Measurements from ENCODE around the gene COL4A1. TPM values are rescaled to one million over a fixed set of nuclear protein-coding genes. Genes with fewer than 3 reads are reported as not detected.

COL4A1 gene
- total RNA-seq, 2 experiments from 2014 or later: 0.08 to 0.16 TPM

GRCh38 chr13:110233951-110234280, 73.0 kb downstream of the COL4A1 start:
- no peaks in the 10 kb centered on the region for H3K36me3 Mint-ChIP-seq (ENCODE audit: low read depth)
- no peak overlapping the region for H3K4me3 Mint-ChIP-seq
- H3K4me1 Mint-ChIP-seq (ENCODE audit: low read depth): no peaks in the 10 kb centered on the region
- ATAC-seq (ENCODE audit: poor library complexity) (no peak), DNase-seq (no peak)
- H3K27me3 Mint-ChIP-seq: peaks cover 55% of the 10 kb centered on the region
- H3K27ac ChIP-seq (ENCODE audit: low read depth in 1 of 2, low read length in 2 of 2): no peak overlapping the region
- intact Hi-C loops (cut with DNase I, micrococcal nuclease): no loop called here
- ChIA-PET POLR2A (no interaction called here), CTCF (no interaction called here)
- H3K9me3 Mint-ChIP-seq: no peaks in the 10 kb centered on the region
- H3K9me3 ChIP-seq (ENCODE audit: control insufficient read depth in 1 of 2, insufficient read depth in 1 of 2, low read length in 2 of 2): no peaks in the 10 kb centered on the region
- H3K27ac Mint-ChIP-seq: no peak overlapping the region
- no peak overlapping the region for H3K4me3 ChIP-seq (ENCODE audit: low read length)
- H3K4me1 ChIP-seq (ENCODE audit: insufficient read depth, low read length): no peaks in the 10 kb centered on the region
- H3K36me3 ChIP-seq (ENCODE audit: insufficient read depth, low read length): no peaks in the 10 kb centered on the region
- H3K27me3 ChIP-seq (ENCODE audit: control insufficient read depth in 1 of 2, insufficient read depth in 2 of 2, low read length in 2 of 2): peaks cover 7 to 19% of the 10 kb centered on the region in 2 experiments
- no peak for TF ChIP-seq CTCF (IDR thresholded peaks at IDR 0.05)

GRCh38 chr13:110233181-110233950, 73.6 kb downstream of the COL4A1 start:
- Mint-ChIP-seq H3K4me1 (ENCODE audit: low read depth) (no peaks in the 10 kb centered on the region), H3K9me3 (no peaks in the 10 kb centered on the region), H3K36me3 (ENCODE audit: low read depth) (no peaks in the 10 kb centered on the region), H3K27ac (no peak overlapping the region), H3K27me3 (peaks cover 51% of the 10 kb centered on the region), H3K4me3 (no peak overlapping the region)
- H3K36me3 ChIP-seq (ENCODE audit: insufficient read depth, low read length): no peaks in the 10 kb centered on the region
- intact Hi-C loops (cut with DNase I, micrococcal nuclease): no loop called here
- H3K4me1 ChIP-seq (ENCODE audit: insufficient read depth, low read length): no peaks in the 10 kb centered on the region
- ChIA-PET CTCF (no interaction called here), POLR2A (no interaction called here)
- DNase-seq (no peak), ATAC-seq (ENCODE audit: poor library complexity) (no peak)
- no peak for TF ChIP-seq CTCF (IDR thresholded peaks at IDR 0.05)
- no peak overlapping the region for H3K27ac ChIP-seq (ENCODE audit: low read depth in 1 of 2, low read length in 2 of 2)
- no peaks in the 10 kb centered on the region for H3K9me3 ChIP-seq (ENCODE audit: control insufficient read depth in 1 of 2, insufficient read depth in 1 of 2, low read length in 2 of 2)
- H3K4me3 ChIP-seq (ENCODE audit: low read length): no peak overlapping the region
- peaks cover 7 to 19% of the 10 kb centered on the region in 2 experiments for H3K27me3 ChIP-seq (ENCODE audit: control insufficient read depth in 1 of 2, insufficient read depth in 2 of 2, low read length in 2 of 2)

- no peak overlapping the region for H3K4me3 ChIP-seq (ENCODE audit: low read length)
- no peak for DNase-seq
- no peaks in the 10 kb centered on the region for H3K9me3 ChIP-seq (ENCODE audit: control insufficient read depth in 1 of 2, insufficient read depth in 1 of 2, low read length in 2 of 2)
- Mint-ChIP-seq H3K4me1 (ENCODE audit: low read depth) (no peaks in the 10 kb centered on the region), H3K27ac (no peak overlapping the region), H3K36me3 (ENCODE audit: low read depth) (no peaks in the 10 kb centered on the region), H3K4me3 (no peak overlapping the region), H3K27me3 (peaks cover 47% of the 10 kb centered on the region), H3K9me3 (no peaks in the 10 kb centered on the region)
- intact Hi-C loops (cut with DNase I, micrococcal nuclease): no loop called here
- ATAC-seq (ENCODE audit: poor library complexity): no peak
- H3K4me1 ChIP-seq (ENCODE audit: insufficient read depth, low read length): no peaks in the 10 kb centered on the region
- H3K36me3 ChIP-seq (ENCODE audit: insufficient read depth, low read length): no peaks in the 10 kb centered on the region
- peaks cover 7 to 19% of the 10 kb centered on the region in 2 experiments for H3K27me3 ChIP-seq (ENCODE audit: control insufficient read depth in 1 of 2, insufficient read depth in 2 of 2, low read length in 2 of 2)
- ChIA-PET CTCF (no interaction called here), POLR2A (no interaction called here)
- no peak for TF ChIP-seq CTCF (IDR thresholded peaks at IDR 0.05)
- no peak overlapping the region for H3K27ac ChIP-seq (ENCODE audit: low read depth in 1 of 2, low read length in 2 of 2)
These were observed 74.2 kb downstream of the COL4A1 start for GRCh38 chr13:110232756-110233155.

Measured in CD4-positive, alpha-beta T cell (primary cell).